ENCODE measurements around the gene ABLIM1. TPM values are rescaled to one million over a fixed set of nuclear protein-coding genes. Genes with fewer than 3 reads are reported as not detected.
A peak's percentile ranks its signal among the peaks of the same experiment; 100 is the strongest.

ABLIM1 gene
- total RNA-seq, 1 experiment from 2014 or later = 274 TPM

DNA sequence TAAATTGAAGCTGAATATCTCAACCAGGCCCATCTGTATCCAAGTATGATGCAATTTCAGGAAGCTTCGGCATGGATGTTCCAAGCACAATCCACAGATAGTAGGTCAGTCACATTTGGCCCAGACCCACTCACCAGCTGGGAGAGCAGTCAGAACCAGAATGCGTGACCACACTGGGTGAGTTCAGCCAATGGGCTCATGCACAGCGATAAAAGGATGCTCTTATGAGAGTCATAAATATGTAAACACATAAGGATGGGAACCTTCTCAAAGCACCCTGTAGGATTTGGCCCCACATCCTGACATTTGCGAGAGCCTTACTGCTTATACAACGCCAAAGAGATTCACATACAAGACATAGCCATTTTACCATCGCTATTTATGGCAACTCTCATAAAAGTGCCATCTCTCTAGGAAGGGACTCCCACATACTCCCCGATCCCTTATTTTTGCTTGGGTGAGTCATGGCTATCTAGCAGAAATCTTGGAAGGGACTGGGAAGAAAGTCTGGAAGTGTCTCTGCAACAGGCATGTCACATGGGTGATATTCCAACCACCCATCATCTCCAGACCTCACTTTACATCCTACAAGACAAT lies 256.8 kb downstream of the ABLIM1 start:
- in situ Hi-C loops (cut with HindIII; ENCODE audit: low pct_unique_long_range_greater_than_20kb, low sequenced_read_pairs) = no loop called here
- ATAC-seq (no peak), DNase-seq (ENCODE audit: low read depth, low spot score) (no peak)
- H3K4me3 ChIP-seq (ENCODE audit: low read depth in 2 of 2, low read length in 2 of 2) = peak overlapping the region; percentile 12 to 77
- no TSS peak for BruUV-seq (replicated peaks)
- ChIA-PET POLR2A (no interaction called here), CTCF (interaction anchor here (1.1 kb wide), 1 partner anchor 27 kb away, joined by 3 read pairs; no protein-coding TSS in a partner anchor)
- no peaks in the 10 kb centered on the region for H3K9me3 ChIP-seq (ENCODE audit: control insufficient read depth, insufficient read depth, low read depth, low read length)
- no peaks in the 10 kb centered on the region for H3K36me3 ChIP-seq (ENCODE audit: control insufficient read depth, insufficient read depth, low read length)
- H3K4me1 ChIP-seq (ENCODE audit: control insufficient read depth, insufficient read depth, low read length) = peaks cover 73% of the 10 kb centered on the region
- intact Hi-C loops (cut with micrococcal nuclease; ENCODE audit: unreplicated experiment) = loop anchor here (5.0 kb wide), 1 partner anchor 94 kb away; no protein-coding TSS in a partner anchor
- TF ChIP-seq POLR2AphosphoS5 (IDR thresholded peaks at IDR 0.05; ENCODE audit: low read depth, low read length) (no peak), TCF7L2 (IDR thresholded peaks at IDR 0.05; ENCODE audit: low read depth, low read length) (no peak), SIN3A (IDR thresholded peaks at IDR 0.05; ENCODE audit: borderline replicate concordance, insufficient read depth, low read depth, low read length) (no peak), CTCF (IDR thresholded peaks at IDR 0.05) (no peak)
- TF ChIP-seq, protein P1, sequence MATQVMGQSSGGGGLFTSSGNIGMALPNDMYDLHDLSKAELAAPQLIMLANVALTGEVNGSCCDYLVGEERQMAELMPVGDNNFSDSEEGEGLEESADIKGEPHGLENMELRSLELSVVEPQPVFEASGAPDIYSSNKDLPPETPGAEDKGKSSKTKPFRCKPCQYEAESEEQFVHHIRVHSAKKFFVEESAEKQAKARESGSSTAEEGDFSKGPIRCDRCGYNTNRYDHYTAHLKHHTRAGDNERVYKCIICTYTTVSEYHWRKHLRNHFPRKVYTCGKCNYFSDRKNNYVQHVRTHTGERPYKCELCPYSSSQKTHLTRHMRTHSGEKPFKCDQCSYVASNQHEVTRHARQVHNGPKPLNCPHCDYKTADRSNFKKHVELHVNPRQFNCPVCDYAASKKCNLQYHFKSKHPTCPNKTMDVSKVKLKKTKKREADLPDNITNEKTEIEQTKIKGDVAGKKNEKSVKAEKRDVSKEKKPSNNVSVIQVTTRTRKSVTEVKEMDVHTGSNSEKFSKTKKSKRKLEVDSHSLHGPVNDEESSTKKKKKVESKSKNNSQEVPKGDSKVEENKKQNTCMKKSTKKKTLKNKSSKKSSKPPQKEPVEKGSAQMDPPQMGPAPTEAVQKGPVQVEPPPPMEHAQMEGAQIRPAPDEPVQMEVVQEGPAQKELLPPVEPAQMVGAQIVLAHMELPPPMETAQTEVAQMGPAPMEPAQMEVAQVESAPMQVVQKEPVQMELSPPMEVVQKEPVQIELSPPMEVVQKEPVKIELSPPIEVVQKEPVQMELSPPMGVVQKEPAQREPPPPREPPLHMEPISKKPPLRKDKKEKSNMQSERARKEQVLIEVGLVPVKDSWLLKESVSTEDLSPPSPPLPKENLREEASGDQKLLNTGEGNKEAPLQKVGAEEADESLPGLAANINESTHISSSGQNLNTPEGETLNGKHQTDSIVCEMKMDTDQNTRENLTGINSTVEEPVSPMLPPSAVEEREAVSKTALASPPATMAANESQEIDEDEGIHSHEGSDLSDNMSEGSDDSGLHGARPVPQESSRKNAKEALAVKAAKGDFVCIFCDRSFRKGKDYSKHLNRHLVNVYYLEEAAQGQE (IDR thresholded peaks at IDR 0.05; ENCODE audit: insufficient read depth in 1 of 2, low read depth in 2 of 2, low read length in 1 of 2) = no peak
- no peaks in the 10 kb centered on the region for H3K27me3 ChIP-seq (ENCODE audit: control insufficient read depth, insufficient read depth, low read length)
- peak overlapping the region; percentile 95 for H3K27ac ChIP-seq (ENCODE audit: low read length)

GRCh38 chr10:114400091-114400490 lies 258.0 kb downstream of the ABLIM1 start:
- Histone ChIP-seq H3K27ac (ENCODE audit: low read length) (peak overlapping the region; percentile 95), H3K27me3 (ENCODE audit: control insufficient read depth, insufficient read depth, low read length) (no peaks in the 10 kb centered on the region), H3K9me3 (ENCODE audit: control insufficient read depth, insufficient read depth, low read depth, low read length) (no peaks in the 10 kb centered on the region), H3K4me1 (ENCODE audit: control insufficient read depth, insufficient read depth, low read length) (peaks cover 77% of the 10 kb centered on the region), H3K4me3 (ENCODE audit: low read depth in 2 of 2, low read length in 2 of 2) (no peak overlapping the region), H3K36me3 (ENCODE audit: control insufficient read depth, insufficient read depth, low read length) (no peaks in the 10 kb centered on the region)
- in situ Hi-C loops (cut with HindIII; ENCODE audit: low pct_unique_long_range_greater_than_20kb, low sequenced_read_pairs) = no loop called here
- no peak for DNase-seq (ENCODE audit: low read depth, low spot score)
- ATAC-seq = no peak
- CTCF ChIA-PET = no interaction called here
- intact Hi-C loops (cut with micrococcal nuclease; ENCODE audit: unreplicated experiment) = loop anchor here (5.0 kb wide), 1 partner anchor 93 kb away; no protein-coding TSS in a partner anchor
- TF ChIP-seq, protein P1 (IDR thresholded peaks at IDR 0.05; ENCODE audit: insufficient read depth in 1 of 2, low read depth in 2 of 2, low read length in 1 of 2) = no peak
- peak; percentile 69 for TF ChIP-seq TCF7L2 (IDR thresholded peaks at IDR 0.05; ENCODE audit: low read depth, low read length)
- TF ChIP-seq POLR2AphosphoS5 (IDR thresholded peaks at IDR 0.05; ENCODE audit: low read depth, low read length) = no peak; the same call in 1 of the 2 replicates
- no peak for TF ChIP-seq SIN3A (IDR thresholded peaks at IDR 0.05; ENCODE audit: borderline replicate concordance, insufficient read depth, low read depth, low read length)
- no peak for TF ChIP-seq CTCF (IDR thresholded peaks at IDR 0.05)
- no TSS peak for BruUV-seq (replicated peaks)
- POLR2A ChIA-PET = no interaction called here

All from Panc1 (cell line).